HL-60 (cell line): ENCODE measurements around the gene ALG1L2.

Experiments used
- CTCF ChIP-seq: IDR thresholded peaks from one replicate; pipeline ENCODE4 v1.5.1; 2011; ENCODE audit warnings: low read length, control low read depth, inconsistent platforms; ENCODE audit not compliant: insufficient read depth
- GABPA ChIP-seq: IDR thresholded peaks from 2 replicates; pipeline ENCODE4 v1.6.1; 2012; ENCODE audit warnings: low read depth
- POLR2AphosphoS5 ChIP-seq: IDR thresholded peaks from 2 replicates; pipeline ENCODE4 v1.6.1; 2012; ENCODE audit warnings: low read depth
- REST ChIP-seq: IDR thresholded peaks from 2 replicates; pipeline ENCODE4 v1.6.1; 2012; ENCODE audit warnings: low read depth; ENCODE audit not compliant: insufficient replicate concordance
- SPI1 ChIP-seq: IDR thresholded peaks from 2 replicates; pipeline ENCODE4 v1.6.1; 2012; ENCODE audit warnings: low read depth, mild to moderate bottlenecking, borderline replicate concordance

- TF ChIP-seq GABPA: no peak
- no peak for TF ChIP-seq CTCF
- 0 out of 2 replicates have a peak, but pooled peaks have one; percentile 42 for TF ChIP-seq POLR2AphosphoS5
- TF ChIP-seq REST: no peak
- TF ChIP-seq SPI1: no peak
Observed at GRCh38 chr3:130111185-130111864, 29.7 kb downstream of the ALG1L2 start.
